Subcutaneous adipose tissue (tissue), 4 donors: ENCODE measurements around the gene MMP1. TPM values are rescaled to one million over a fixed set of nuclear protein-coding genes. Genes with fewer than 3 reads are reported as not detected.

Experiments
- total RNA-seq, 4 donors: library from RNA; depleted of rRNA; stranded (reverse); fragments of >200 nt; gene quantifications; one replicate each; pipeline ENCODE4 v1.1.0, GENCODE V29; 2016
- TF ChIP-seq, protein P1 (sequence below): fragments of 450-650 bp; IDR thresholded peaks from one replicate; pipeline ENCODE4 v1.5.1; 2016; ENCODE audit warnings: low read depth, mild to moderate bottlenecking, control low read depth, antibody characterized with exemption, moderate library complexity

The MMP1 gene
- total RNA-seq = not detected

DNA sequence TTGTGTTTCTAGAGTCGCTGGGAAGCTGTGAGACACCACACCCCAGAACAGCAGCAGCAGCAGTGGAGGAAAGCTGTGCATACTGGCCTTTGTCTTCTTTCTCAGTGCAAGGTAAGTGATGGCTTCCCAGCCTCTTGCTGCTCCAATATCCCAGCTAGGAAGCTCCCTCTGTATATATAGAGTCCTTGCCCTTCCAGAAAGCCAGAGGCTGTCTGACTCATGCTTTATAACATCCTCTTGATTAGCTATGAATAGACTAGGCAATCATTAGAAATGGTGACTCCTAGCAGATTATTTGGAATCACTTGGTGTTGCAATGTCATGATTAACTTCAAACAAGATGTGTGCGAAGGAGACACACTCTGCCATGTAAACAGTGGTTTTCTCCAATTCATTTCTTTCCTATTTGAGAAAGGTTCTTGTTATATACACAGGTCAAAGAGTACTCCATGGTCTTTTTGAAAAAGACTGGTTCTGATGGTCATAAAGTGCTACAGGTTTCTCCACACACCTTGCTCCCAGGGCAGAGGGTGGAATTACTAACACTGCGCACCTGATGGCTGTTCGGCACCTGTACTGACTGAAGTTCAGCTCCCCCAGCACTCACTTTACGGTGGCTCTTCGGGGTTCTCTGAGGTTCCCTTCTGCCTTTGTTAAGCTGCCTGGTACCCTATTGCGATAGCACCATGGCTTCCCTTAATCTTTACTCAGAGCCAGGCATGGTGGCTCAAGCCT, at the start of gene MMP1:
Gene MMP1 (minus strand): TSS at position 149 of the 735 bp plus-strand sequence. CDS start 68 bp downstream, at position 81.
- TF ChIP-seq, protein P1, sequence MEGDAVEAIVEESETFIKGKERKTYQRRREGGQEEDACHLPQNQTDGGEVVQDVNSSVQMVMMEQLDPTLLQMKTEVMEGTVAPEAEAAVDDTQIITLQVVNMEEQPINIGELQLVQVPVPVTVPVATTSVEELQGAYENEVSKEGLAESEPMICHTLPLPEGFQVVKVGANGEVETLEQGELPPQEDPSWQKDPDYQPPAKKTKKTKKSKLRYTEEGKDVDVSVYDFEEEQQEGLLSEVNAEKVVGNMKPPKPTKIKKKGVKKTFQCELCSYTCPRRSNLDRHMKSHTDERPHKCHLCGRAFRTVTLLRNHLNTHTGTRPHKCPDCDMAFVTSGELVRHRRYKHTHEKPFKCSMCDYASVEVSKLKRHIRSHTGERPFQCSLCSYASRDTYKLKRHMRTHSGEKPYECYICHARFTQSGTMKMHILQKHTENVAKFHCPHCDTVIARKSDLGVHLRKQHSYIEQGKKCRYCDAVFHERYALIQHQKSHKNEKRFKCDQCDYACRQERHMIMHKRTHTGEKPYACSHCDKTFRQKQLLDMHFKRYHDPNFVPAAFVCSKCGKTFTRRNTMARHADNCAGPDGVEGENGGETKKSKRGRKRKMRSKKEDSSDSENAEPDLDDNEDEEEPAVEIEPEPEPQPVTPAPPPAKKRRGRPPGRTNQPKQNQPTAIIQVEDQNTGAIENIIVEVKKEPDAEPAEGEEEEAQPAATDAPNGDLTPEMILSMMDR = no peak

DNA sequence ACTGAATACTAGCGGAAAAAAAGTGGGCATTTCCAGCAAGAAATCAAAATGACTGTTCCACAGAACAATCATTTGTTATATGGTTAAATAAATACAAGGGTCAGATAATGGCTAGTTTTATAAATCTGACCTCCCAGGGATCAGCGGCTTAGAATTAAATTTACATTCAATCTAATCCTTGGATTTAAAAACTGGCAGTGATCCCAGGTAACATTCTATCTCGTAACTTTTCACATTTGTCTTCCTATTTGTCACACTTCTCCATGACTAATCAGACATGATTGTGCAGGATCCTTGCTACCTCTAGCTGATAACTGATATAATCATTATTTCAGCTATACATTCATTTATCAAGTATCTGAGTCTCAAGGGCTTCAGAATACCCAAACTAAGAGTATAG, 48.3 kb upstream of the MMP1 start:
- TF ChIP-seq, protein P1 = no peak

DNA sequence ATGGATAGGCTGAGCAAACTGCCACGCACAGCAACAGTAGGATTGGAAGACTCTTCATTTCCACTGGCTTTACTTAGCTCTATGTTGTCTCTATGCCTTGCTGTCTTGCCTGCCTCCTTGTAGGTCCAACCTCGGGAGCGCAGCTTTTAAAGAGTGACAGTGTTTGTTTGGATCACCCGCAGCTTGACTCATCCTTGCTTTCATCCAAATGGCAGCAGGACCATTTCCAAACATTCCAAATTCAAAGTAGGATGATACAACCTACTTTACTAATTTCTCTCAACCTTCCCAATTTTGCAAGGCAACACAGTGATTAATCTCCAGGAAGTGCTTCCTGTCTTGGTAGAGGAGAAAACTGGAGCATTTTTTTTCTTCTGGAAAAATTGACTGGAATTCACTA, 45.5 kb upstream of the MMP1 start, which contains the start of gene MMP3:
Gene MMP3 (minus strand): TSS at position 121 of the 400 bp plus-strand sequence. CDS start 63 bp downstream, at position 58.
- TF ChIP-seq, protein P1 = no peak

DNA sequence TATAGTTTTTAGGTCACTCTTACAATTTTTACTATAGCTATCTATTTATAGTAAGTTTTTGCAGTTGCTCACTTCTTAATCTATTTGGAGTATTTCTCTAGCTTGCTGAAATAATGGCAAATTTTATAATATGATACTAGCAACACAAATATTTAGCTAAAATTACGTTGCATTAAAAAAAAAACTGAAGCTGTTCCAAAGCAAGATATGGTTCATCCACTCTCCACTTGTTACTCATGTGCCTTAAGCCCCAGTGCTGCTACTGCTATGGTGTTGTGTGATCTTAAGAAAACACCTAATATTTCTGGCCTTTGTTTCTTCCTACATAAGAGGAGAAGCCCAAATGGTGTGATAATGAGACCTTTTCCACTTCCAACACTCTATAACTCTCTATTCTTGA, 45.0 kb upstream of the MMP1 start:
- TF ChIP-seq, protein P1 = no peak

DNA sequence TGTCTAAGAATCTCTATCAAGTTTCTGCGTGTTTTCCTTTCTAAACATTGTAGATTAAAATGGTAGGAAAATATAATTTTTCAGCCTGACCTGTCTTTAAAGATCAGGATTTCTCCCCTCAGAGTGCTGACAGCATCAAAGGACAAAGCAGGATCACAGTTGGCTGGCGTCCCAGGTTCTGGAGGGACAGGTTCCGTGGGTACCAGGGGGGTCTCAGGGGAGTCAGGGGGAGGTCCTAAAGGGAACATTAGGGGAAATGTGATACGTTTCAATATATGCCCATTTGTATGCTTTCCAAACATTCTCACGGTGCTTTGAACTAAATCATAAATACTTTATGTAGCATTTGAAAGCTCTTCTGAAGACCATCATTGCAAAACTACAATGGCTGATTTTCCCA, 42.1 kb upstream of the MMP1 start:
- TF ChIP-seq, protein P1 = no peak

DNA sequence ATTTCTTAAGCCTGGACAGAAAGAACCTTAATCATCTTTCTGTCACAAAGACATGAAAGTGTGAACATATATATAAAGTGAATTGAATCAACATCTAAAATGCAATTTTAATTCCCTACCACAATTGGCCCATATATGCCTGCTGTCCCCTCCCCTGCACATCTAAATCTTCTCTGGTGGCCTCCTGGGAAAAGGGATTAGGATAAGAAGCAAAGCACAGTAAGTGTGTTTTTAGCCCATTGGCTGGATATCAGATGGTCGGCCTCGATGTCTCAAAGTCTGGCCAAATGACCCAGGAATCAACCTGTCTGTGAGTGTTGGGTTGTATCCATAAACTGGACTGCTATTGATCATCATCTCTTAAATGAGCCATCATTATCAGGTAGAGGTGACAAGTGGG, 39.7 kb upstream of the MMP1 start:
- TF ChIP-seq, protein P1 = no peak

DNA sequence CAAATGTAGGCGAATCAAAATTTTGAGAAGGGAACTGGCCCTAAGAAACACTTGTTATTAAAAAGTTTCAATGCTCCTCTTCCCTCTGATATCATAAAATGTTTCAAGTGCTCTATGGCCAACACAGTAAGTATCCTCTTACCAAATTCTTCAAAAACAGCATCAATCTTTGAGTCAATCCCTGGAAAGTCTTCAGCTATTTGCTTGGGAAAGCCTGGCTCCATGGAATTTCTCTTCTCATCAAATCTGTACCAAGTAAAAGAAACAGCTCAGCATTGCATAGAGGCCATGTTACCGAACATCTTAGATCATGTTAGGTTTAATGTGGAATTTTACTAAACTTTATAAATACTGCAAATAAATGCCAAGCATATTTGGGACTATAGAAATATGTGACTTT, 39.2 kb upstream of the MMP1 start:
- TF ChIP-seq, protein P1 = no peak
